Aorta (tissue), 5 donors: ENCODE measurements around the gene SLC34A3. TPM values are rescaled to one million over a fixed set of nuclear protein-coding genes. Genes with fewer than 3 reads are reported as not detected.
A peak's percentile ranks its signal among the peaks of the same experiment; 100 is the strongest.

ENCODE experiments used
- ATAC-seq: fragments of 200-7000 bp; cut with Tn5 transposase; one replicate; pipeline ENCODE4 v1.9.1; 2022; ENCODE audit warnings: moderate library complexity; ENCODE audit not compliant: low FRiP score
- DNase-seq, 2 donors: peaks; one replicate each; pipeline ENCODE4 v3.0.0-alpha.2; 2020
- H3K27ac ChIP-seq, 2 donors: one replicate each; pipeline ENCODE4 v1.5.1; 2013; ENCODE audit warnings: low read length in 2 of 2, mild to moderate bottlenecking in 2 of 2, moderate library complexity in 2 of 2, control low read depth in 1 of 2, inconsistent platforms in 1 of 2, low read depth in 1 of 2
- H3K27me3 ChIP-seq, 2 donors: one replicate each; pipeline ENCODE4 v1.6.1; 2013; ENCODE audit warnings: control low read depth in 1 of 2, low read length in 1 of 2, mild to moderate bottlenecking in 1 of 2, moderate library complexity in 1 of 2; ENCODE audit not compliant: insufficient read depth in 2 of 2, control insufficient read depth in 1 of 2
- H3K36me3 ChIP-seq, 2 donors: one replicate each; pipeline ENCODE4 v1.6.1; 2013; ENCODE audit warnings: control low read depth in 1 of 2, low read length in 1 of 2, mild to moderate bottlenecking in 1 of 2; ENCODE audit not compliant: insufficient read depth in 2 of 2, control insufficient read depth in 1 of 2
- H3K4me1 ChIP-seq, 2 donors: one replicate each; pipeline ENCODE4 v1.6.1; 2013; ENCODE audit warnings: low read length in 2 of 2, control low read depth in 1 of 2, mild to moderate bottlenecking in 1 of 2, moderate library complexity in 1 of 2; ENCODE audit not compliant: insufficient read depth in 2 of 2, control insufficient read depth in 1 of 2
- H3K4me3 ChIP-seq, 2 donors: one replicate each; pipeline ENCODE4 v1.5.1; 2013; ENCODE audit warnings: low read length in 2 of 2, control low read depth in 1 of 2, mild to moderate bottlenecking in 1 of 2
- H3K9me3 ChIP-seq: one replicate; pipeline ENCODE4 v1.6.1; 2013; ENCODE audit warnings: mild to moderate bottlenecking, low read length; ENCODE audit not compliant: control insufficient read depth
- WGBS, 2 donors: extraction: QIAGEN DNeasy Blood & Tissue Kit; methylation state at CpG; one replicate each; pipeline ENCODE4 v1.1.7; 2013; 5-methylcytosine and 5-hydroxymethylcytosine counted together
- intact Hi-C, 2 donors: fragments of 100-400 bp; cut with DNase I; formaldehyde crosslinking; loops; one replicate each; pipeline versions ENCODE4 v1.14.2 to v1.15.0; 2022
- polyA plus RNA-seq, 2 donors: library from polyadenylated mRNA; stranded (reverse); fragments of 200-250 nt; gene quantifications; one replicate each; pipeline ENCODE4 v1.2.3, GENCODE V29; 2013
- total RNA-seq, 2 donors: library from RNA; stranded (reverse); fragmentation: NEBNext Ultra II Directional; extraction: Animal tissue kit (Norgen Biotek cat#: 25700); gene quantifications; one replicate each; pipeline ENCODE4 v1.2.1, GENCODE V29; 2021
- donor health status: healthy with polysubstance abuse.
- donor health status: Bipolar disorder and iron deficiency.
- donor health status: DM: no; HTN: no; CAD: no.
- donor health status: DM: no; HTN: no; CAD: no.
- donor health status: DM: yes; HTN: yes; CAD: no.

The SLC34A3 gene
- total and polyA plus RNA-seq, 4 donors: not detected

DNA sequence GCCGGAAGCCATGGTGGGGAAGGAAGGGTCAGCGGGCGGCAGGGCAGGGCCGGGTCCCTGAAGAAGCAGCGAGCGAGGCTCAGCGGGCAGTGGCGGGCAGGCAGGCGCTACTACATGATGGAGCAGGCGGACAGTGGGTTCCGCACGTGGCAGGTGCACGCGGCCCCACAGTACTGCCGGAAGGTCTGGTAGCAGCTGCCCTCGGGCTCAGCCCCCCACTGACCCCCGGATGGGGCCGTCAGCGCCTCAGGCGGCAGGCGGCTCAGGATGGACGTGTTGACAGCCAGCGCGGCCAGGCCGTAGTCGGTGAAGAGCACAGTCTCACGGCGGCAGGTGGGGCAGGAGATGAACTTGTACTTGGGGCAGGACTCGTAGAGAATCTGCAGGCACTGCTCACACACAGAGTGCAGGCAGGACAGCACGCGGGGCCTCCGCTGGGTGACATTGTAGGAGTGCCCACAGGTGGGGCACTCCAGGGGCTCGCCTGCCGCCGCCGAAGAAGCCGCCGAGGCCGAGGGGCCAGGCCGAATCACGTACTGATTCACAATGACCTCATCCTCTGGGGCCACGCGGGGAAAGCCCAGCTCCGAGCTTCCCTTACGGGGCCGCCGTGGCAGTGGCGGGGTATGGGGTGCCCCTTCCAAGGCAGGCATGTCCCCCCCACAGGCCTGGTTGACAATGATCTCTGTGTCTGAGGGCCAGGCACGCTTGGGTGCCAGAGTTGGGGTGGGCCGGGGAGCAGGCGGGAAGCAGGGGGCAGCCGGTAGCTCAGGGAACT is 10.2 kb upstream of the SLC34A3 start:
- 93 to 94% methylated on average over 51 to 52 of the region's 52 CpGs for WGBS, 2 donors
- Histone ChIP-seq H3K4me3 (no peak overlapping the region), H3K27ac (no peak overlapping the region), H3K9me3 (no peaks in the 10 kb centered on the region), H3K4me1 (no peaks in the 10 kb centered on the region), H3K27me3 (no peaks in the 10 kb centered on the region), H3K36me3 (no peaks in the 10 kb centered on the region)
- ATAC-seq (no peak), DNase-seq (no peak)
- intact Hi-C loops: no loop called here

DNA sequence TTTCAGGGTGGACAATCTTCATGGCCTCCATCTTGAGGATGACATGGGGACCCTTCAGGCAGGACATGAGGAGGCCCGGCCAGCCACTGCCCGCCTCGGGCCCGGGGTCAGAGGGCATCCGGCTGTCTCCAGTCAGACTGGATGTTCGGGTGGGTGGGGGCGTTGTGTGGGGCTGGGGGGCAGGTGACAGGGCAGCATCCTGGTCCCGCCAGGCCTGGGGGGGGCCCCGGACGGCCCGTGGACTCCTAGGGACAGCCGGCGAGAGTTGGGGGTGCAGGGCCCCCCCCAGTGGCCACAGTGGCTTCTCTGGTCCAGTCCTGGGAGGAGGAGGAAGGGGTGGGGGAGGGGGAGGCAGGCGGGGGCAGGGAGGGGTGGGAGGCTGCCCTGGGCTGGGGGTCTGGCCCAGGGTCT is 9.6 kb upstream of the SLC34A3 start:
- no peak for ATAC-seq
- no peak overlapping the region for H3K27ac ChIP-seq
- H3K36me3 ChIP-seq: no peaks in the 10 kb centered on the region
- intact Hi-C loops: no loop called here
- 90% methylated on average over 9 to 14 of the region's 14 CpGs for WGBS, 2 donors
- H3K4me1 ChIP-seq: no peaks in the 10 kb centered on the region
- no peaks in the 10 kb centered on the region for H3K27me3 ChIP-seq
- no peak for DNase-seq
- H3K4me3 ChIP-seq: no peak overlapping the region
- no peaks in the 10 kb centered on the region for H3K9me3 ChIP-seq

- Histone ChIP-seq H3K4me3 (peak overlapping the region; percentile 3 to 40), H3K36me3 (no peaks in the 10 kb centered on the region), H3K27me3 (no peaks in the 10 kb centered on the region), H3K4me1 (no peaks in the 10 kb centered on the region), H3K27ac (no peak overlapping the region), H3K9me3 (no peaks in the 10 kb centered on the region)
- ATAC-seq (no peak), DNase-seq (no peak)
- intact Hi-C loops: no loop called here
- 8 to 9% methylated on average over 39 to 61 of the region's 61 CpGs for WGBS, 2 donors
Observed at GRCh38 chr9:137221506-137222111, 9.1 kb upstream of the SLC34A3 start.

GRCh38 chr9:137222190-137223077 is 8.3 kb upstream of the SLC34A3 start, which contains the start of gene RNF208:
Gene RNF208 (minus strand): TSS chr9:137222240. CDS start chr9:137221212, 1,028 bp downstream.
- intact Hi-C loops: no loop called here
- H3K36me3 ChIP-seq: no peaks in the 10 kb centered on the region
- H3K9me3 ChIP-seq: no peaks in the 10 kb centered on the region
- peak; percentile 0 for ATAC-seq
- peak within 1 kb of the TSS; percentile 3 to 40 for H3K4me3 ChIP-seq
- 4 to 6% methylated on average over 46 to 88 of the region's 88 CpGs for WGBS, 2 donors
- H3K27ac ChIP-seq: peak within 1 kb of the TSS in 1 of 2 donors; percentile 8
- no peak for DNase-seq
- H3K4me1 ChIP-seq: no peaks in the 10 kb centered on the region
- H3K27me3 ChIP-seq: no peaks in the 10 kb centered on the region

GRCh38 chr9:137223078-137223970 is 7.4 kb upstream of the SLC34A3 start:
- DNase-seq (peak; percentile 98 to 99), ATAC-seq (peak; percentile 95)
- peak overlapping the region; percentile 36 to 75 for H3K4me3 ChIP-seq
- H3K27me3 ChIP-seq: no peaks in the 10 kb centered on the region
- H3K9me3 ChIP-seq: no peaks in the 10 kb centered on the region
- no peaks in the 10 kb centered on the region for H3K4me1 ChIP-seq
- H3K27ac ChIP-seq: peak overlapping the region; percentile 8 to 77
- H3K36me3 ChIP-seq: no peaks in the 10 kb centered on the region
- WGBS, 2 donors: 1 to 2% methylated on average over 51 to 63 of the region's 63 CpGs
- intact Hi-C loops: no loop called here

- 51 to 54% methylated on average over 21 to 23 of the region's 23 CpGs for WGBS, 2 donors
- no peaks in the 10 kb centered on the region for H3K4me1 ChIP-seq
- ATAC-seq (no peak), DNase-seq (no peak)
- intact Hi-C loops: loop anchor here in 1 of 2 donors (5.0 kb wide), 1 partner anchor 103 kb away; no protein-coding TSS in a partner anchor
- peak within 1 kb of the TSS in 1 of 2 donors; percentile 77 for H3K27ac ChIP-seq
- no peak within 1 kb of the TSS for H3K4me3 ChIP-seq
- H3K27me3 ChIP-seq: no peaks in the 10 kb centered on the region
- no peaks in the 10 kb centered on the region for H3K9me3 ChIP-seq
- H3K36me3 ChIP-seq: no peaks in the 10 kb centered on the region
Observed at GRCh38 chr9:137224830-137225694, 5.6 kb upstream of the SLC34A3 start, which contains the start of gene CYSRT1. Gene CYSRT1 (plus strand): TSS chr9:137225174. CDS start chr9:137225622, 448 bp downstream.

- 77 to 84% methylated on average over 15 to 21 of the region's 21 CpGs for WGBS, 2 donors
- intact Hi-C loops: loop anchor here in 1 of 2 donors (5.0 kb wide), 1 partner anchor 104 kb away; no protein-coding TSS in a partner anchor
- H3K4me1 ChIP-seq: no peaks in the 10 kb centered on the region
- H3K4me3 ChIP-seq: no peak overlapping the region
- H3K9me3 ChIP-seq: no peaks in the 10 kb centered on the region
- H3K27me3 ChIP-seq: no peaks in the 10 kb centered on the region
- DNase-seq (no peak), ATAC-seq (no peak)
- H3K36me3 ChIP-seq: no peaks in the 10 kb centered on the region
- H3K27ac ChIP-seq: no peak overlapping the region
Observed at GRCh38 chr9:137225699-137226331, 4.9 kb upstream of the SLC34A3 start.
